Measurements from ENCODE around the gene GCNT4. TPM values are rescaled to one million over a fixed set of nuclear protein-coding genes. Genes with fewer than 3 reads are reported as not detected.
A peak's percentile ranks its signal among the peaks of the same experiment; 100 is the strongest.

The GCNT4 gene
- total RNA-seq, 5 donors from 2014 or later (not counting 1 experiment from before 2014, with no cell fraction given), result 7.1 to 17.5 (median 11.5) TPM

- H3K4me1 ChIP-seq (ENCODE audit: control insufficient read depth in 1 of 2, extremely low read depth in 1 of 2, insufficient read depth in 2 of 2, low read length in 2 of 2), result peaks cover 37 to 54% of the 10 kb centered on the region in 2 experiments
- Mint-ChIP-seq H3K27me3 (no peaks in the 10 kb centered on the region), H3K4me3 (peak overlapping the region in 1 of 3 donors; percentile 37), H3K4me1 (peaks cover 69 to 72% (median 72%) of the 10 kb centered on the region in 3 donors), H3K27ac (peak overlapping the region; percentile 68 to 72), H3K36me3 (no peaks in the 10 kb centered on the region), H3K9me3 (no peaks in the 10 kb centered on the region)
- no peak overlapping the region for H3K4me3 ChIP-seq (ENCODE audit: control insufficient read depth in 1 of 2, extremely low read depth in 1 of 2, low read length in 1 of 2)
- H3K36me3 ChIP-seq (ENCODE audit: control insufficient read depth in 2 of 2, extremely low read depth in 1 of 2, insufficient read depth in 1 of 2, low read length in 1 of 2), result no peaks in the 10 kb centered on the region
- no peaks in the 10 kb centered on the region for H3K9me3 ChIP-seq
- 20% methylated on average over 1 of the region's 2 CpGs for WGBS (ENCODE audit: insufficient coverage)
- H3K27me3 ChIP-seq (replicated peaks in 1 of 2; ENCODE audit: control insufficient read depth in 2 of 2, extremely low read depth in 1 of 2, insufficient read depth in 2 of 2, low read length in 1 of 2), result no peaks in the 10 kb centered on the region
- CTCF ChIA-PET, result no interaction called here
- no peak overlapping the region for H3K27ac ChIP-seq (ENCODE audit: low read length)
- DNase-seq, result no peak
- POLR2A ChIA-PET, result no interaction called here
- no peak for ATAC-seq (replicated peaks in 1 of 4)
Measured at GRCh38 chr5:75062925-75063531, 10.7 kb upstream of the GCNT4 start.

DNA sequence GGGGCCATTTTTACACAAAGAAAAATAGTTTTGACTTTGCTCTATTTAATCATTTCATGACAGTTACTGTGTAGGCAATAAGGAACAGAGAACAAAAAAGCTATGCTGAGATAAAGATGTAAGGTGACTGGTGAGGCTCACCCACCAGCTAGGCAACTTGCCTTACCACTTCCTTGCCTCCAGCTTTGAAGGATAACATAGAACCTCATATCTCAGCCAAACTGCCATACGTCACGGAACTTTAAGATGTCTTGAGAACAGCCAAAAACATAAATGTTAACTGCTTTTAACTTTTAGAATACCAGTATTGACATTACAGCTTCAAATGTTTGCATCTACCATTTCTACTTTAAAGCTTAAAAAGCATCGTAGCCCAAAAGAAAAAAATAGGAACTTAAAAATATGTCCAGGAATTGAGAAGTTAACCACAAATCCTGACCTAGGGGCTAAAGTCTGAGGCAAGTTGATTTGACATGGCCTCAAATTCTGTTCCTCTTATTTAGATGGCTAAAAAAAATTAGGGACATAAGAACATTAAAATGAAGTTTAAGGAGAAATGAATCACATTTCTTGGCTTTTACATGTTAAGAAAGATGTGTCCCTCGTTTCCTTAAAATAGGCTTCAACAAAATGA, 7.7 kb upstream of the GCNT4 start:
- Mint-ChIP-seq H3K4me1 (peaks cover 81 to 85% (median 81%) of the 10 kb centered on the region in 3 donors), H3K27ac (peak overlapping the region; percentile 94 to 96), H3K4me3 (peak overlapping the region; percentile 46 to 55 (median 55)), H3K36me3 (no peaks in the 10 kb centered on the region), H3K27me3 (peaks cover 0 to 6% of the 10 kb centered on the region in 2 donors), H3K9me3 (no peaks in the 10 kb centered on the region)
- no CpG with 5 or more reads among the region's 4 CpGs for WGBS (ENCODE audit: insufficient coverage)
- ChIA-PET POLR2A (interaction anchor here in 1 of 2 donors (0.5 to 1.4 kb wide), 4 partner anchors 10 to 177 kb away, joined by 3 to 6 read pairs (median 3); partner anchors contain the start of gene ANKRD31), CTCF (interaction anchor here (0.6 to 2.0 kb wide), 8 partner anchors 10 to 177 kb away, joined by 3 to 11 read pairs (median 4); partner anchors contain the start of gene ANKRD31 (in 1 of the 2))
- Histone ChIP-seq H3K4me1 (ENCODE audit: control insufficient read depth in 1 of 2, extremely low read depth in 1 of 2, insufficient read depth in 2 of 2, low read length in 2 of 2) (peaks cover 61 to 70% of the 10 kb centered on the region in 2 experiments), H3K36me3 (ENCODE audit: control insufficient read depth in 2 of 2, extremely low read depth in 1 of 2, insufficient read depth in 1 of 2, low read length in 1 of 2) (no peaks in the 10 kb centered on the region), H3K9me3 (no peaks in the 10 kb centered on the region), H3K27ac (ENCODE audit: low read length) (peak overlapping the region; percentile 86), H3K4me3 (ENCODE audit: control insufficient read depth in 1 of 2, extremely low read depth in 1 of 2, low read length in 1 of 2) (no peak overlapping the region), H3K27me3 (replicated peaks in 1 of 2; ENCODE audit: control insufficient read depth in 2 of 2, extremely low read depth in 1 of 2, insufficient read depth in 2 of 2, low read length in 1 of 2) (no peaks in the 10 kb centered on the region)
- ATAC-seq (replicated peaks in 1 of 4) (peak; percentile 91 to 97 (median 96)), DNase-seq (peak in 32 of 35 experiments; percentile 34 to 84 (median 60))

DNA sequence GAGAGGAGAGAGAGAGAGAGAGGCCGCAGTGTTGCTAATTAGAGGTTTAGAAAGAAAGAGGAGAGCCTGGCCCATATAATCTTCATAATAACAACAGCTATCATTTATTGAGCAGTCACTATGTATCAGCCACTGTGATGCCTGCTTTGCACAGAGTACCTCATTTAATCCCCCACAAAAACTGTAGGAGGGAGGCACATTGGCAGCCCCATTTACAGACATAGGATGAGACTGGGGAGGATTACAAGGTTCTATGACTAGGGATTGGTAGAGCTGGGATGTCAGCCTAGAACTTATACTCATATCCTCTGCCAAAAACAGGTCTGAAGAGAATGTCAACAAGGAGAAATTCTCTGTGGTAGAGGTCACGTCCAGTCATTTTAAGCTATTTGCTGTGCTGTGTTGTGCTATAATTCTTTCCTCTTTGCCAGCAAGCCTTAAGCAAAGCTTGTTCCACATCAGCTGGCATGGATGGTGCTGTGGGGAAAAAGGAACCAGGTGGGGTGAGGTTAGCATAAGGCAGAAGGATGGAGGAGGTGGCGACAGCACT, 6.7 kb upstream of the GCNT4 start:
- Histone ChIP-seq H3K4me1 (ENCODE audit: control insufficient read depth in 1 of 2, extremely low read depth in 1 of 2, insufficient read depth in 2 of 2, low read length in 2 of 2) (peaks cover 70 to 79% of the 10 kb centered on the region in 2 experiments), H3K27me3 (replicated peaks in 1 of 2; ENCODE audit: control insufficient read depth in 2 of 2, extremely low read depth in 1 of 2, insufficient read depth in 2 of 2, low read length in 1 of 2) (peaks cover 0 to 3% of the 10 kb centered on the region in 2 experiments), H3K9me3 (no peaks in the 10 kb centered on the region), H3K36me3 (ENCODE audit: control insufficient read depth in 2 of 2, extremely low read depth in 1 of 2, insufficient read depth in 1 of 2, low read length in 1 of 2) (no peaks in the 10 kb centered on the region), H3K27ac (ENCODE audit: low read length) (peak overlapping the region; percentile 86), H3K4me3 (ENCODE audit: control insufficient read depth in 1 of 2, extremely low read depth in 1 of 2, low read length in 1 of 2) (no peak overlapping the region)
- ChIA-PET CTCF (interaction anchor here (0.7 to 2.0 kb wide), 4 partner anchors 9 to 178 kb away, joined by 3 to 11 read pairs (median 4); partner anchors contain the start of gene ANKRD31 (in 1 of the 2)), POLR2A (interaction anchor here in 1 of 2 donors (1.0 to 1.4 kb wide), 2 partner anchors 9 to 178 kb away, joined by 3 to 6 read pairs; partner anchors contain the start of gene ANKRD31)
- 67% methylated on average over 2 of the region's 3 CpGs for WGBS (ENCODE audit: insufficient coverage)
- no peak for ATAC-seq (replicated peaks in 1 of 4)
- H3K27ac Mint-ChIP-seq, result peak overlapping the region; percentile 94 to 96
- no peaks in the 10 kb centered on the region for H3K36me3 Mint-ChIP-seq
- DNase-seq, result no peak
- peak overlapping the region in 2 of 3 donors; percentile 46 to 55 for H3K4me3 Mint-ChIP-seq
- peaks cover 0 to 7% of the 10 kb centered on the region in 2 donors for H3K27me3 Mint-ChIP-seq
- peaks cover 90 to 94% (median 91%) of the 10 kb centered on the region in 3 donors for H3K4me1 Mint-ChIP-seq
- H3K9me3 Mint-ChIP-seq, result no peaks in the 10 kb centered on the region

DNA sequence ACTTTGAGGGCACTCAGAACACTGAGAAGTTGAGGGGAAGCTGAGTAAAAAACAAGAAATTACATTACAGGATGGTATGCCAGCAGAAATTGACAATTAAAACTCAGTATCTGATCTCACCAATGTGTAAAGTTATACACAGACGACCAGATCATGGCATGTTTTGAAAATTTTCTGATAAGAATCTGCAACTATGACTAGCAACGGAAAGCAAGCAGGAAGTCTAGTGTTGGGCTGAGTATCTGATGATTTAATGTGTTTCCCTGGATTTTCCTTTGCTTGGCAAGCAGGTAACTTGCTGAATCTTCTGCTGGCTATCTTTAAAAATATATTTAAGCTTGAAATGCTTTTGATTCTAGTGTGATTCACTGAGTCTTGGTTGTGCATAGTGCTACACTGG, 5.2 kb upstream of the GCNT4 start:
- peaks cover 68 to 76% of the 10 kb centered on the region in 2 experiments for H3K4me1 ChIP-seq (ENCODE audit: control insufficient read depth in 1 of 2, extremely low read depth in 1 of 2, insufficient read depth in 2 of 2, low read length in 2 of 2)
- Mint-ChIP-seq H3K4me3 (peak overlapping the region; percentile 37 to 87 (median 48)), H3K27ac (peak overlapping the region; percentile 94 to 96), H3K9me3 (no peaks in the 10 kb centered on the region), H3K4me1 (peaks cover 84 to 88% (median 86%) of the 10 kb centered on the region in 3 donors), H3K36me3 (no peaks in the 10 kb centered on the region), H3K27me3 (peaks cover 0 to 7% of the 10 kb centered on the region in 2 donors)
- no peaks in the 10 kb centered on the region for H3K36me3 ChIP-seq (ENCODE audit: control insufficient read depth in 2 of 2, extremely low read depth in 1 of 2, insufficient read depth in 1 of 2, low read length in 1 of 2)
- no peak overlapping the region for H3K4me3 ChIP-seq (ENCODE audit: control insufficient read depth in 1 of 2, extremely low read depth in 1 of 2, low read length in 1 of 2)
- H3K27ac ChIP-seq (ENCODE audit: low read length), result peak overlapping the region; percentile 86
- no peaks in the 10 kb centered on the region for H3K9me3 ChIP-seq
- peak in 1 of 35 experiments; percentile 60 for DNase-seq
- peaks cover 0 to 8% of the 10 kb centered on the region in 2 experiments for H3K27me3 ChIP-seq (replicated peaks in 1 of 2; ENCODE audit: control insufficient read depth in 2 of 2, extremely low read depth in 1 of 2, insufficient read depth in 2 of 2, low read length in 1 of 2)
- ATAC-seq (replicated peaks in 1 of 4), result no peak
- ChIA-PET CTCF (interaction anchor here in 1 of 2 donors (0.7 to 1.4 kb wide), 2 partner anchors 7 to 179 kb away, joined by 3 to 4 read pairs; partner anchors contain the start of gene ANKRD31), POLR2A (interaction anchor here in 1 of 2 donors (0.5 kb wide), 1 partner anchor 178 kb away, joined by 3 read pairs; no protein-coding TSS in a partner anchor)
- 6% methylated on average over 2 of the region's 2 CpGs for WGBS (ENCODE audit: insufficient coverage)

- Mint-ChIP-seq H3K4me1 (peaks cover 79 to 86% (median 85%) of the 10 kb centered on the region in 3 donors), H3K4me3 (peak overlapping the region in 2 of 3 donors; percentile 32 to 87), H3K9me3 (no peaks in the 10 kb centered on the region), H3K27ac (peak overlapping the region; percentile 96), H3K27me3 (peaks cover 0 to 13% of the 10 kb centered on the region in 2 donors), H3K36me3 (no peaks in the 10 kb centered on the region)
- no peak for DNase-seq
- H3K27me3 ChIP-seq (replicated peaks in 1 of 2; ENCODE audit: control insufficient read depth in 2 of 2, extremely low read depth in 1 of 2, insufficient read depth in 2 of 2, low read length in 1 of 2), result peaks cover 0 to 14% of the 10 kb centered on the region in 2 experiments
- H3K4me1 ChIP-seq (ENCODE audit: control insufficient read depth in 1 of 2, extremely low read depth in 1 of 2, insufficient read depth in 2 of 2, low read length in 2 of 2), result peaks cover 63 to 73% of the 10 kb centered on the region in 2 experiments
- no peak for ATAC-seq (replicated peaks in 1 of 4)
- no peak overlapping the region for H3K4me3 ChIP-seq (ENCODE audit: control insufficient read depth in 1 of 2, extremely low read depth in 1 of 2, low read length in 1 of 2)
- CTCF ChIA-PET, result no interaction called here
- no CpG with 5 or more reads among the region's 1 CpG for WGBS (ENCODE audit: insufficient coverage)
- POLR2A ChIA-PET, result no interaction called here
- no peak overlapping the region for H3K27ac ChIP-seq (ENCODE audit: low read length)
- H3K36me3 ChIP-seq (ENCODE audit: control insufficient read depth in 2 of 2, extremely low read depth in 1 of 2, insufficient read depth in 1 of 2, low read length in 1 of 2), result no peaks in the 10 kb centered on the region
- H3K9me3 ChIP-seq, result no peaks in the 10 kb centered on the region
Measured at GRCh38 chr5:75055727-75056144, 3.4 kb upstream of the GCNT4 start.

Measured in T-cell (primary cell).